NCI-H226 (cell line): ENCODE results near the gene PLA2G10.
"Not testable (repeated sequence)": the region's sequence is repeated elsewhere in the genome, so short reads cannot be mapped to it uniquely, and the experiment has no call there.

Experiments used
- DNase-seq: peaks from one replicate; pipeline ENCODE4 v3.0.0-alpha.2; 2015

PLA2G10 gene

GRCh38 chr16:14658063-14658462, 36.0 kb downstream of the PLA2G10 start:
- DNase-seq = peak; percentile 33

- no peak for DNase-seq
Measured at GRCh38 chr16:14652726-14653125, 41.4 kb downstream of the PLA2G10 start.

- DNase-seq = no peak
Measured at GRCh38 chr16:14650629-14651028, 43.5 kb downstream of the PLA2G10 start.

- no peak for DNase-seq
Measured at GRCh38 chr16:14649816-14650215, 44.3 kb downstream of the PLA2G10 start.

GRCh38 chr16:14641926-14642325, 52.2 kb downstream of the PLA2G10 start:
- no peak for DNase-seq

GRCh38 chr16:14641206-14641605, 52.9 kb downstream of the PLA2G10 start:
- DNase-seq = no peak

GRCh38 chr16:14640538-14640937, 53.6 kb downstream of the PLA2G10 start:
- DNase-seq = no peak

- not testable (repeated sequence) for DNase-seq
Measured at GRCh38 chr16:14636951-14637240, 57.2 kb downstream of the PLA2G10 start.

GRCh38 chr16:14636179-14636950, 57.7 kb downstream of the PLA2G10 start:
- DNase-seq = not testable (repeated sequence)

- no peak for DNase-seq
Measured at GRCh38 chr16:14635395-14636165, 58.5 kb downstream of the PLA2G10 start.

GRCh38 chr16:14634389-14634725, 59.8 kb downstream of the PLA2G10 start:
- DNase-seq = no peak

GRCh38 chr16:14632693-14633569, 61.2 kb downstream of the PLA2G10 start, which contains the start of gene BFAR:
BFAR (plus strand) TSS chr16:14632951; CDS start chr16:14644347, 11,396 bp downstream.
- DNase-seq = peak; percentile 95

GRCh38 chr16:14630620-14631330, 63.3 kb downstream of the PLA2G10 start:
- not testable (repeated sequence) for DNase-seq

GRCh38 chr16:14629919-14630619, 64.0 kb downstream of the PLA2G10 start, which contains the start of gene PARN:
PARN (minus strand) TSS chr16:14630260; CDS start chr16:14630125, 135 bp downstream.
- peak; percentile 94 for DNase-seq

GRCh38 chr16:14629612-14629918, 64.5 kb downstream of the PLA2G10 start:
- DNase-seq = no peak

- DNase-seq = no peak
Measured at GRCh38 chr16:14628806-14629611, 65.1 kb downstream of the PLA2G10 start.

- no peak for DNase-seq
Measured at GRCh38 chr16:14627078-14627477, 67.0 kb downstream of the PLA2G10 start.
